Mesendoderm (in vitro differentiated cells): ENCODE data around the gene TMEM170A.
A peak's percentile ranks its signal among the peaks of the same experiment; 100 is the strongest.

Source experiments
- DNase-seq: peaks from one replicate; pipeline ENCODE4 v3.0.0; 2013
- H2AK5ac ChIP-seq: 2 replicates; pipeline ENCODE4 v1.6.1; 2013; ENCODE audit warnings: low read length, inconsistent platforms
- H2BK120ac ChIP-seq: 2 replicates; pipeline ENCODE4 v1.6.1; 2013; ENCODE audit warnings: low read depth, mild to moderate bottlenecking, low read length, moderate library complexity, mixed read lengths
- H2BK15ac ChIP-seq: replicated peaks from 2 replicates; pipeline ENCODE4 v1.6.1; 2013; ENCODE audit warnings: low read depth, mild to moderate bottlenecking, moderate library complexity
- H2BK5ac ChIP-seq: 2 replicates; pipeline ENCODE4 v1.6.1; 2013; ENCODE audit warnings: low read length, inconsistent platforms
- H3K18ac ChIP-seq: 2 replicates; pipeline ENCODE4 v1.6.1; 2013; ENCODE audit warnings: mild to moderate bottlenecking, low read length, mixed read lengths
- H3K23ac ChIP-seq: one replicate; pipeline ENCODE4 v1.6.1; 2013; ENCODE audit warnings: low read length
- H3K27ac ChIP-seq: 2 replicates; pipeline ENCODE4 v1.5.1; 2013; ENCODE audit warnings: low read depth, mild to moderate bottlenecking, inconsistent platforms, low read length, moderate library complexity
- H3K27me3 ChIP-seq: 2 replicates; pipeline ENCODE4 v1.6.1; 2013; ENCODE audit warnings: low read length, control low read depth, mild to moderate bottlenecking, inconsistent platforms; ENCODE audit not compliant: insufficient read depth, poor library complexity
- H3K36me3 ChIP-seq: 2 replicates; pipeline ENCODE4 v1.6.1; 2013; ENCODE audit warnings: low read length, inconsistent platforms; ENCODE audit not compliant: control insufficient read depth, insufficient read depth
- H3K4ac ChIP-seq: one replicate; pipeline ENCODE4 v1.6.1; 2013; ENCODE audit warnings: low read depth, mild to moderate bottlenecking, low read length, moderate library complexity
- H3K4me1 ChIP-seq: 2 replicates; pipeline ENCODE4 v1.6.1; 2013; ENCODE audit warnings: low read depth, low read length, inconsistent platforms; ENCODE audit not compliant: control insufficient read depth
- H3K4me2 ChIP-seq: 2 replicates; pipeline ENCODE4 v1.6.1; 2013; ENCODE audit warnings: low read length
- H3K4me3 ChIP-seq: 2 replicates; pipeline ENCODE4 v1.5.1; 2013; ENCODE audit warnings: mild to moderate bottlenecking, low read length
- H3K56ac ChIP-seq: one replicate; pipeline ENCODE4 v1.6.1; 2013; ENCODE audit warnings: low read length
- H3K79me1 ChIP-seq: 2 replicates; pipeline ENCODE4 v1.6.1; 2013; ENCODE audit warnings: low read length, inconsistent platforms
- H3K79me2 ChIP-seq: 2 replicates; pipeline ENCODE4 v1.6.1; 2013; ENCODE audit warnings: mild to moderate bottlenecking, low read length; ENCODE audit not compliant: control insufficient read depth, insufficient read depth
- H3K9ac ChIP-seq: 2 replicates; pipeline ENCODE4 v1.6.1; 2013; ENCODE audit warnings: low read length, inconsistent platforms
- H4K5ac ChIP-seq: one replicate; pipeline ENCODE4 v1.6.1; 2013; ENCODE audit warnings: low read length
- H4K8ac ChIP-seq: one replicate; pipeline ENCODE4 v1.6.1; 2013; ENCODE audit warnings: low read depth, mild to moderate bottlenecking, control low read depth, low read length, moderate library complexity
- WGBS: extraction: QIAGEN DNeasy Blood & Tissue Kit; methylation state at CpG from one replicate; pipeline ENCODE4 v1.1.7; 2013; ENCODE audit warnings: low lambda C conversion rate, missing lambda C conversion rate; ENCODE audit not compliant: insufficient coverage; ENCODE audit errors: extremely low coverage; 5-methylcytosine and 5-hydroxymethylcytosine counted together

The TMEM170A gene

GRCh38 chr16:75494661-75495075 is 30.2 kb upstream of the TMEM170A start:
- H3K9ac ChIP-seq, result peak overlapping the region; percentile 87
- peak overlapping the region; percentile 7 for H3K18ac ChIP-seq
- H4K5ac ChIP-seq, result no peak overlapping the region
- H2BK120ac ChIP-seq, result no peak overlapping the region
- H3K27ac ChIP-seq, result no peak overlapping the region
- H2BK5ac ChIP-seq, result peak overlapping the region; percentile 30
- H3K4me2 ChIP-seq, result peak overlapping the region; percentile 67
- DNase-seq, result peak; percentile 47
- no peaks in the 10 kb centered on the region for H3K79me1 ChIP-seq
- no peak overlapping the region for H3K23ac ChIP-seq
- H3K27me3 ChIP-seq, result no peaks in the 10 kb centered on the region
- H2BK15ac ChIP-seq, result no peak overlapping the region
- H3K4ac ChIP-seq, result no peak overlapping the region
- no peaks in the 10 kb centered on the region for H3K36me3 ChIP-seq
- H3K79me2 ChIP-seq, result no peaks in the 10 kb centered on the region
- H3K4me1 ChIP-seq, result peaks cover 2% of the 10 kb centered on the region
- no peak overlapping the region for H4K8ac ChIP-seq
- no peak overlapping the region for H2AK5ac ChIP-seq
- H3K56ac ChIP-seq, result peak overlapping the region; percentile 94
- WGBS, result no CpG with 5 or more reads among the region's 26 CpGs
- H3K4me3 ChIP-seq, result peak overlapping the region; percentile 74

- H3K23ac ChIP-seq, result no peak overlapping the region
- no peak overlapping the region for H4K8ac ChIP-seq
- peak overlapping the region; percentile 87 for H3K9ac ChIP-seq
- H3K4me3 ChIP-seq, result peak overlapping the region; percentile 74
- no CpG with 5 or more reads among the region's 5 CpGs for WGBS
- H3K79me2 ChIP-seq, result no peaks in the 10 kb centered on the region
- peak overlapping the region; percentile 94 for H3K56ac ChIP-seq
- H2BK15ac ChIP-seq, result no peak overlapping the region
- H3K18ac ChIP-seq, result no peak overlapping the region
- H2AK5ac ChIP-seq, result no peak overlapping the region
- no peak overlapping the region for H3K4ac ChIP-seq
- H3K4me2 ChIP-seq, result peak overlapping the region; percentile 67
- H2BK120ac ChIP-seq, result no peak overlapping the region
- no peaks in the 10 kb centered on the region for H3K79me1 ChIP-seq
- DNase-seq, result no peak
- H2BK5ac ChIP-seq, result no peak overlapping the region
- H3K27ac ChIP-seq, result no peak overlapping the region
- no peaks in the 10 kb centered on the region for H3K36me3 ChIP-seq
- H3K4me1 ChIP-seq, result peaks cover 2% of the 10 kb centered on the region
- no peak overlapping the region for H4K5ac ChIP-seq
- H3K27me3 ChIP-seq, result no peaks in the 10 kb centered on the region
These were observed 29.7 kb upstream of the TMEM170A start for GRCh38 chr16:75494184-75494583.

- H3K4me1 ChIP-seq, result peaks cover 2% of the 10 kb centered on the region
- H3K4ac ChIP-seq, result no peak overlapping the region
- no peak overlapping the region for H3K27ac ChIP-seq
- no peaks in the 10 kb centered on the region for H3K36me3 ChIP-seq
- H2BK5ac ChIP-seq, result no peak overlapping the region
- no CpG with 5 or more reads among the region's 1 CpG for WGBS
- no peak overlapping the region for H4K5ac ChIP-seq
- no peak overlapping the region for H3K9ac ChIP-seq
- H3K79me1 ChIP-seq, result no peaks in the 10 kb centered on the region
- H3K56ac ChIP-seq, result no peak overlapping the region
- no peak overlapping the region for H2AK5ac ChIP-seq
- H3K4me3 ChIP-seq, result no peak overlapping the region
- H3K18ac ChIP-seq, result no peak overlapping the region
- no peak overlapping the region for H2BK120ac ChIP-seq
- H3K23ac ChIP-seq, result no peak overlapping the region
- DNase-seq, result peak; percentile 92
- H3K27me3 ChIP-seq, result no peaks in the 10 kb centered on the region
- no peak overlapping the region for H2BK15ac ChIP-seq
- H3K4me2 ChIP-seq, result no peak overlapping the region
- no peak overlapping the region for H4K8ac ChIP-seq
- no peaks in the 10 kb centered on the region for H3K79me2 ChIP-seq
These were observed 27.4 kb upstream of the TMEM170A start for GRCh38 chr16:75491876-75492275.

- H3K27ac ChIP-seq, result no peak overlapping the region
- no peak overlapping the region for H3K9ac ChIP-seq
- H3K79me1 ChIP-seq, result no peaks in the 10 kb centered on the region
- no peaks in the 10 kb centered on the region for H3K27me3 ChIP-seq
- WGBS, result no CpG with 5 or more reads among the region's 2 CpGs
- no peak overlapping the region for H2AK5ac ChIP-seq
- no peaks in the 10 kb centered on the region for H3K79me2 ChIP-seq
- H3K4me3 ChIP-seq, result no peak overlapping the region
- H2BK120ac ChIP-seq, result no peak overlapping the region
- no peak overlapping the region for H3K4ac ChIP-seq
- H3K36me3 ChIP-seq, result no peaks in the 10 kb centered on the region
- no peak overlapping the region for H2BK5ac ChIP-seq
- no peak overlapping the region for H3K4me2 ChIP-seq
- no peak overlapping the region for H4K5ac ChIP-seq
- no peak overlapping the region for H3K56ac ChIP-seq
- H3K23ac ChIP-seq, result no peak overlapping the region
- H3K4me1 ChIP-seq, result no peaks in the 10 kb centered on the region
- H4K8ac ChIP-seq, result no peak overlapping the region
- no peak overlapping the region for H2BK15ac ChIP-seq
- DNase-seq, result no peak
- H3K18ac ChIP-seq, result no peak overlapping the region
These were observed 23.8 kb upstream of the TMEM170A start for GRCh38 chr16:75488322-75488721.

- Histone ChIP-seq H4K5ac (no peak overlapping the region), H2BK120ac (no peak overlapping the region), H3K4ac (no peak overlapping the region), H2BK15ac (no peak overlapping the region), H3K36me3 (no peaks in the 10 kb centered on the region), H3K18ac (no peak overlapping the region), H3K79me2 (no peaks in the 10 kb centered on the region), H3K27me3 (no peaks in the 10 kb centered on the region), H2AK5ac (no peak overlapping the region), H4K8ac (no peak overlapping the region), H3K4me2 (no peak overlapping the region), H3K27ac (no peak overlapping the region), H2BK5ac (no peak overlapping the region), H3K4me3 (no peak overlapping the region), H3K56ac (no peak overlapping the region), H3K9ac (no peak overlapping the region), H3K23ac (no peak overlapping the region), H3K4me1 (no peaks in the 10 kb centered on the region), H3K79me1 (no peaks in the 10 kb centered on the region)
- no peak for DNase-seq
- no CpG with 5 or more reads among the region's 2 CpGs for whole genome bisulfite sequencing
These were observed 22.3 kb upstream of the TMEM170A start for GRCh38 chr16:75486676-75487313.
